GM12878 (cell line): ENCODE measurements around the gene AGR3.

Experiments used
- EZH2 ChIP-seq: IDR thresholded peaks from 2 replicates; pipeline ENCODE4 v1.6.1; 2012; ENCODE audit warnings: low read depth, mild to moderate bottlenecking, control low read depth, inconsistent platforms, low read length, borderline replicate concordance; ENCODE audit not compliant: control insufficient read depth
- KDM1A ChIP-seq: fragments of 200-600 bp; sonication (generic); IDR thresholded peaks from 2 replicates; pipeline ENCODE4 v1.6.1; 2016; ENCODE audit warnings: borderline replicate concordance
- POLR2A ChIP-seq: IDR thresholded peaks from 2 replicates; pipeline ENCODE4 v1.6.1; 2011; ENCODE audit warnings: low read depth, mild to moderate bottlenecking, low read length
- POLR2AphosphoS5 ChIP-seq: IDR thresholded peaks from 2 replicates; pipeline ENCODE4 v1.6.1; 2011; ENCODE audit warnings: mild to moderate bottlenecking, low read length, inconsistent platforms
- RB1 ChIP-seq: fragments of 450-650 bp; formaldehyde crosslinking; IDR thresholded peaks from 2 replicates; pipeline ENCODE4 v1.6.1; 2017; ENCODE audit warnings: mild to moderate bottlenecking, borderline replicate concordance
- SMC3 ChIP-seq: IDR thresholded peaks from 2 replicates; pipeline ENCODE4 v1.6.1; 2011; ENCODE audit warnings: low read length, improper control_type of control experiment, borderline replicate concordance
- YBX1 ChIP-seq: fragments of 450-650 bp; IDR thresholded peaks from 2 replicates; pipeline ENCODE4 v1.6.1; 2016; ENCODE audit warnings: antibody characterized with exemption
- TF ChIP-seq, protein P1 (sequence below), 3 experiments: IDR thresholded peaks in 2 of 3; conservative IDR thresholded peaks in 1 of 3; 2 replicates each; pipeline ENCODE4 v1.5.1; 2011; ENCODE audit warnings: low read depth in 3 of 3, low read length in 3 of 3, mild to moderate bottlenecking in 3 of 3, control low read depth in 2 of 3, moderate library complexity in 2 of 3, inconsistent platforms in 1 of 3, mixed read lengths in 1 of 3; ENCODE audit not compliant: control insufficient read depth in 2 of 3, insufficient read depth in 1 of 3; ENCODE audit errors: extremely low read depth in 1 of 3
- TF ChIP-seq, protein P2 (sequence below): IDR thresholded peaks from 2 replicates; pipeline ENCODE4 v1.6.1; 2011; ENCODE audit warnings: low read depth, low read length, improper control_type of control experiment, borderline replicate concordance

GRCh38 chr7:16836481-16836880 lies 45.3 kb downstream of the AGR3 start:
- TF ChIP-seq RB1 (no peak), EZH2 (no peak), YBX1 (no peak), KDM1A (no peak), SMC3 (no peak), POLR2A (no peak), POLR2AphosphoS5 (no peak)
- TF ChIP-seq, protein P1, sequence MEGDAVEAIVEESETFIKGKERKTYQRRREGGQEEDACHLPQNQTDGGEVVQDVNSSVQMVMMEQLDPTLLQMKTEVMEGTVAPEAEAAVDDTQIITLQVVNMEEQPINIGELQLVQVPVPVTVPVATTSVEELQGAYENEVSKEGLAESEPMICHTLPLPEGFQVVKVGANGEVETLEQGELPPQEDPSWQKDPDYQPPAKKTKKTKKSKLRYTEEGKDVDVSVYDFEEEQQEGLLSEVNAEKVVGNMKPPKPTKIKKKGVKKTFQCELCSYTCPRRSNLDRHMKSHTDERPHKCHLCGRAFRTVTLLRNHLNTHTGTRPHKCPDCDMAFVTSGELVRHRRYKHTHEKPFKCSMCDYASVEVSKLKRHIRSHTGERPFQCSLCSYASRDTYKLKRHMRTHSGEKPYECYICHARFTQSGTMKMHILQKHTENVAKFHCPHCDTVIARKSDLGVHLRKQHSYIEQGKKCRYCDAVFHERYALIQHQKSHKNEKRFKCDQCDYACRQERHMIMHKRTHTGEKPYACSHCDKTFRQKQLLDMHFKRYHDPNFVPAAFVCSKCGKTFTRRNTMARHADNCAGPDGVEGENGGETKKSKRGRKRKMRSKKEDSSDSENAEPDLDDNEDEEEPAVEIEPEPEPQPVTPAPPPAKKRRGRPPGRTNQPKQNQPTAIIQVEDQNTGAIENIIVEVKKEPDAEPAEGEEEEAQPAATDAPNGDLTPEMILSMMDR (IDR thresholded peaks at IDR 0.05 in 2 of 3, conservative IDR thresholded peaks at IDR 0.05 in 1 of 3; ENCODE audit: control insufficient read depth in 2 of 3, extremely low read depth in 1 of 3, insufficient read depth in 1 of 3, low read depth in 3 of 3, low read length in 3 of 3) = no peak
- TF ChIP-seq, protein P2, sequence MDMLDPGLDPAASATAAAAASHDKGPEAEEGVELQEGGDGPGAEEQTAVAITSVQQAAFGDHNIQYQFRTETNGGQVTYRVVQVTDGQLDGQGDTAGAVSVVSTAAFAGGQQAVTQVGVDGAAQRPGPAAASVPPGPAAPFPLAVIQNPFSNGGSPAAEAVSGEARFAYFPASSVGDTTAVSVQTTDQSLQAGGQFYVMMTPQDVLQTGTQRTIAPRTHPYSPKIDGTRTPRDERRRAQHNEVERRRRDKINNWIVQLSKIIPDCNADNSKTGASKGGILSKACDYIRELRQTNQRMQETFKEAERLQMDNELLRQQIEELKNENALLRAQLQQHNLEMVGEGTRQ = no peak
